ENCODE results near the gene PEX19.

Gene PEX19

DNA sequence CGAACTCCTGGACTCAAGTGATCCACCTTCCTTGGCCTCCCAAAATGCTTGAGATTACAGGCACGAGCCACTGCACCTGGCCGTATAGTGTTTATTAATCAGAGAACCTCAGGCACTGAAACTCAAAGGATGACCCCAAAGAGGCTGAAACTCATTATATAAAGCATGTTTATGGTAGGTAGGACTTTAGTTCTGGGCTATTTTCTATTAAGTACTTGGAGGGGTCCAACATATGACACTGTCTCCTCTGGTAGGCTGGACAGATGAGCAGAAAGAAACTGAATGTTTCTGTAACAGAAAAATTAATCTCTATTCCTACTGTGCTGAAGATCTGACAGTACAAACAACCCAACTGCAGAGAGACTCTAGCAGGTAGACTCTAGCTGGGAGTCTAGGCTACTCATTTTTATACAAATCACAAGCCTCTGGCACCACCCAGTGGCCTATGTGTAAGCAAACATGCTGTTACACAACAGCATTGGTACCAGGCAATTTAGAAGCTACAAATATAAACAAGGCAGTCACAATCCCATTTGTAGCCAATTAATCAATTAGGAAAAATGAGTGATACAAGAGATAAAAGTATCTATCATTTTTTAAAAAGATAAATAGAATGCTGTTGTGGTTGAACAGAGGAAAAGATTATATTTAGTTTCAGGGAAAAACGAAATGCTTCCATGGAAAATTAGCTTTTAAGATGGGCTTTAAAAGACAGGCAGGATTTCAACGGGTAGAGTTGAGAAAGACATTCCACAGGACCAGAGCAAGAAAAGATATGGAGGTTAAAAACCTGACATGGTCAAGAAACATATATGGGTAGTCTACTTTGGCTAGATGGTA is 33.0 kb downstream of the PEX19 start:
- no peak overlapping the region for H3K4me3 ChIP-seq (ENCODE audit: low read depth, low read length)
- DNase-seq (ENCODE audit: low read depth), result peak; percentile 73
- TF ChIP-seq, protein P1, sequence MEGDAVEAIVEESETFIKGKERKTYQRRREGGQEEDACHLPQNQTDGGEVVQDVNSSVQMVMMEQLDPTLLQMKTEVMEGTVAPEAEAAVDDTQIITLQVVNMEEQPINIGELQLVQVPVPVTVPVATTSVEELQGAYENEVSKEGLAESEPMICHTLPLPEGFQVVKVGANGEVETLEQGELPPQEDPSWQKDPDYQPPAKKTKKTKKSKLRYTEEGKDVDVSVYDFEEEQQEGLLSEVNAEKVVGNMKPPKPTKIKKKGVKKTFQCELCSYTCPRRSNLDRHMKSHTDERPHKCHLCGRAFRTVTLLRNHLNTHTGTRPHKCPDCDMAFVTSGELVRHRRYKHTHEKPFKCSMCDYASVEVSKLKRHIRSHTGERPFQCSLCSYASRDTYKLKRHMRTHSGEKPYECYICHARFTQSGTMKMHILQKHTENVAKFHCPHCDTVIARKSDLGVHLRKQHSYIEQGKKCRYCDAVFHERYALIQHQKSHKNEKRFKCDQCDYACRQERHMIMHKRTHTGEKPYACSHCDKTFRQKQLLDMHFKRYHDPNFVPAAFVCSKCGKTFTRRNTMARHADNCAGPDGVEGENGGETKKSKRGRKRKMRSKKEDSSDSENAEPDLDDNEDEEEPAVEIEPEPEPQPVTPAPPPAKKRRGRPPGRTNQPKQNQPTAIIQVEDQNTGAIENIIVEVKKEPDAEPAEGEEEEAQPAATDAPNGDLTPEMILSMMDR (IDR thresholded peaks at IDR 0.05; ENCODE audit: control insufficient read depth, extremely low read depth, insufficient read depth), result peak; percentile 86

DNA sequence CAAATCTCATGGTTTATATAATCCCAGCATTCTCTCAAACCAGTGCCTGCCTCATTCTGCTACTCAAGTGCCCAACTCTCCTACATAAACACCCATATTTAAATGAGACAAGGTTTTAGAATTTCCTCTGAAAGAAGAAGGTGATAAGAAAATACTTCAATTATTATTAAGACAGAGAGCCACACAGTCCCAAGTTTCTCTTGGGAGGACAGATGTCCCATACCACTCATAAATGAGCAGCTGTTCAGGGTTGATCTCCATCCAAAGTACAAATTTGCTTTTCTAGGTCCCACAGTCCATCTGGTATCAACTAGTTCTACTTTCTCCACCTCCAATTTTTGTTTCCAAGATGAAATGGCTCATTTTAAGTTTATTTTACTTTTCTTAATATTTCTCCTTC is 33.9 kb downstream of the PEX19 start:
- no peak overlapping the region for H3K4me3 ChIP-seq (ENCODE audit: low read depth, low read length)
- no peak for DNase-seq (ENCODE audit: low read depth)
- TF ChIP-seq, protein P1 (IDR thresholded peaks at IDR 0.05; ENCODE audit: control insufficient read depth, extremely low read depth, insufficient read depth), result no peak

DNA sequence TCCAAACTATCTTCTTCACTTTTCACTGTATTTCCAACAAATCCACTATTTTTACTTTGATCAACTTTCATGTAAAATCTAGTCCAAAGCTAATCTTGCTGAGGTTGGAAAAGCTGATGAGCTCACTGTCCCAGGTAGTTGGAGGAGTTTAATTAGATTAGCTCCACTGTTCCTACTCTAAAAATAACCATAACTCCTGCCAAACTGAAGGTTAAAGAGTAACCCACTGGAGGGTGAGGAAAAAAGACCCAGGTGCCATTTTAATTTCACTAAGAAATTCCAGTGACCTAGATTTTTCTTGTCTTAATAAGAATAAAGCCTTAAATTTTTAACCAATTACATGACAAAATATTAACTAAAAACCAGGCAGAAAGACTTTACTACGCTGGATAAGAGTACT is 37.9 kb downstream of the PEX19 start:
- no peak overlapping the region for H3K4me3 ChIP-seq (ENCODE audit: low read depth, low read length)
- TF ChIP-seq, protein P1 (IDR thresholded peaks at IDR 0.05; ENCODE audit: control insufficient read depth, extremely low read depth, insufficient read depth), result no peak
- DNase-seq (ENCODE audit: low read depth), result no peak

DNA sequence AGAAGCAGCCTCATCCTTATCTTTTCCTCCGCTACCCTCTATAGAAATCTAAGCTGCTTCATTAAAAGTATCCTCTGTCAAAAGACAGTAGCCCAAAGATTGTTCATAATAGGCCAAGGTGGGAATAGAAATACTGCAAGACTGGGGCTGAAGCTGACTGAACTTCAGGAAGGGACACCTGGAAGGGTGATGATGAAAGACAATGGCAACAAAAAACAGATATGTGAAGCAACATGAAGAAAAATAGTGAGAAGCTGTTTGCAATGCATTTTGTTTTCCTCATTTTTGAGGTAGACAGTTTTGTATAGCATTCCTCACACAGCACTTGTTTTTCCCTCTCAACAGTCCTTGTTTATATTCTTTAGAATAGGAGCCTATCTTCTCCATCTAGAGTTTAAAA is 39.5 kb downstream of the PEX19 start:
- TF ChIP-seq, protein P1 (IDR thresholded peaks at IDR 0.05; ENCODE audit: control insufficient read depth, extremely low read depth, insufficient read depth), result no peak
- DNase-seq (ENCODE audit: low read depth), result no peak
- H3K4me3 ChIP-seq (ENCODE audit: low read depth, low read length), result no peak overlapping the region

DNA sequence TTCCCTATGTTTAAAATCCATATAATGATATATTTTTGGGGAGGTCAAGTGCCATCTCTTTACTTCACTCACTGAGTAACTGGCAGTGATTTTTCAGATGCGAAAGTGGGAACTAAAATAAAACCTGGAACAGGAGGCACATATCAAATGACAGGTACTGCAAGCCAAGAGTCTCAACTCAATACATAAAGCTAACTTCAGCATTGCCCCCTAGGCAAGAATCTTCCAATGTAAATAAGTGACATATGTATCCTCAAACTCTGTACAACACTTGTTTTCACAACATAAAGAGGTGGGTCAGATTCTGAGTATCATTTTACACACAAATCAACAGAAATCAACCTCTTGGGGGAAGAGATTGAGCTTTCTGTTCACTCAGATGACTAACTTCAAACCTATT is 40.7 kb downstream of the PEX19 start:
- TF ChIP-seq, protein P1 (IDR thresholded peaks at IDR 0.05; ENCODE audit: control insufficient read depth, extremely low read depth, insufficient read depth), result no peak
- H3K4me3 ChIP-seq (ENCODE audit: low read depth, low read length), result no peak overlapping the region
- DNase-seq (ENCODE audit: low read depth), result peak; percentile 14

DNA sequence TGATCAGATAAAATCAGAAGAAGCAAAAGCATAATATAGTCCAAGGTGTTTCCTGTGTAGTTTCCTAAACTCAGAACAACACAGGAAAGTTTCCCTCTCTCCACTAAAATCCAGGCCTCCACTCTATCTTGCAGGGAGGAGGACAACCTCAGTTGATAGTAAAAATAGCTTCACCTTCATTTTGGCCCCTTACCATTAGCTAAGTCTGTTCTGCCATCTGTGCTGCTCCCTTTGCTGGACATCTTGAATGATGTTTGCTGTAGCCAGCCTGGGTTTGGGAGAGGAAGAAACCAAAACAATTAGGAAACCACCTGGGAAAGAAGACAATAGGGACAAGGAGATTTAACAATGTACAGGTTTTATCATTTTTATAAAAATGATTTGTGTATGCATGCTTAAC is 41.2 kb downstream of the PEX19 start:
- DNase-seq (ENCODE audit: low read depth), result no peak
- no peak overlapping the region for H3K4me3 ChIP-seq (ENCODE audit: low read depth, low read length)
- TF ChIP-seq, protein P1 (IDR thresholded peaks at IDR 0.05; ENCODE audit: control insufficient read depth, extremely low read depth, insufficient read depth), result no peak
